ENCODE data around the gene DDHD1.

DNA sequence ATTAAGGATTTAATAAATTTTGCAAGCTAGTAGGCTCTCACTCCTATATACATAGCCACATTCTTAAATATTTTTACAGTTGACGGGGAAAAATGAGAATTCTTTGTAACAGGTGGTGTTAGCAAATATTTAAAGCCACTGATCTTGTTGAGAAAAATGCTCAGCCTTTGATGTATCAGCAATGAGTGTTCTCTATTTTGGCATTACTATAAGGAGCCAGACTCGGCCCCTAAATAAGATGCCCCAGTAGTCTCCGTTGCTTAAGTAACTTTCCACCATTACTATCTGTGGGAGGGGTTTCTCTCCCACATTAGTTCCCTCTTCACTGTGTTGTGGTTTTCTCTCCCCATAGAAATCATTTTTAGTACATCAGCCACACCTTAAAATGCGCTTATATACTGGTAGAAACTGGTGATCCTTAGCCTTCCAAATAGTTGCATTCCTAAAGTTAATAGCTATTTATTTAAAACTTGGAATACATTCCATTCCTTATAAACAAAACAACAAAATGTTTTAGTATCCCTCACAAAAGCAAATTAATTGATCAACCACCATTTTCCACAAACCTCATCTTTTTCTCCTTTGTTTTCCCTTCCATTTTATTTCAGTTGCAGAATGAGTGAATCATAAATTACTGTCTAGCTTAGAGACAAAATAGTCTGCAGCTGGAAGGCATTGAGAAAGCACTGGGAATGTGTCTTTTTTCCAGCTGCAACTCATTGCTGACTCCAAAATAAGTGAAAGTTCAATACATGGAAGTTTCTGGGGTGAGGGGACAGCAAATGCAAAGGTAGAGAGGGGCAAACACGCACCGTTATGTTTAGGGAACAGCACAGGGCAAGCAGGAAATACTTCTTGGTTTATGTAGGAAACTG lies 117.5 kb downstream of the DDHD1 start:
- TF ChIP-seq CTCF (IDR thresholded peaks at IDR 0.05; ENCODE audit: insufficient read depth, low read length, poor library complexity, severe bottlenecking) (no peak), EZH2phosphoT487 (conservative IDR thresholded peaks at IDR 0.05; ENCODE audit: low read length) (no peak)
